Activated naive CD8-positive, alpha-beta T cell treated with anti-CD3 and anti-CD28 coated beads, Interleukin-2, amount 50 U/mL, for 16 hours (primary cell): ENCODE results near the gene TATDN2.
"Not testable (repeated sequence)": the region's sequence is repeated elsewhere in the genome, so short reads cannot be mapped to it uniquely, and the experiment has no call there.

Source experiments
- DNase-seq: peaks from one replicate; pipeline ENCODE4 v3.0.0-alpha.2; 2020; ENCODE audit warnings: low read depth, low spot score

TATDN2 gene

DNA sequence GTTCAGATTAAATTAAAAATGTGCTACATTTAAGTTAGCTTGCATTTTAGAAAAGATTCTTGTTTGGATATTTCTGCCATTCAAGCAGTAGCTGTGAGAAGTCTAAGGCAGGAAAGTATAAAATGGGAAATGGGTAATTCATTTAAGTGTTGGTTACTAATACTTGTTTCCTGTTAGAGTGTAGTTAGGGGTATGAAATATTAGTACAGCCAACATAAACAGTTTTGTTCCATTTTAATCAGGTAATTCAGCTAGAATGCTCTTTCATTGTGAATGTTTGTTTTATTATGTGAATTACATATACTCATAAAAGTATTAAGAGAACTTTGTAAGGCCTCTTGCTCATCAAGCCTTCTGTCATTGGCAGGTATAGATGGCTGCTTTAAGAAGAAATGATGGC is 19.9 kb downstream of the TATDN2 start:
- DNase-seq: no peak

DNA sequence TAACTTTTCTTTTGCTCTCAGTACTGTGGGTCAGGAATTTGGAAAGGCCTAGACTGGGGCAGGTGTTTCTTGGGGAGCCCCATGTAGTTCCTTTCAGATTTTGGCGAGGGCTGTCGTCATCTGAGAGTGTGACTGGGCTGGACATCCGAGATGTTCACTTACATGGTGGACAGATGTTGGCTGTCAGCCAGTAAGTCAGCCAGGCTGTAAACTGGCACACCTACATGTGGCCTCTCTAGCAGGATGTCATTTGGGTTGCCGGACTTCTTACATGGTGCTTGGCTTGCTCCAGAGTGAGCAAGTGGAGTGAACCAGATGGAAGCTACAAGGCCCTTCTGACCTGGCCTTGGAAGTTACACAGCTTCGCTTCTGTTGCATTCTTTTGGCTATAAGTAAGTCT is 20.7 kb downstream of the TATDN2 start:
- no peak for DNase-seq

GRCh38 chr3:10269443-10269842 is 21.2 kb downstream of the TATDN2 start:
- DNase-seq: no peak

DNA sequence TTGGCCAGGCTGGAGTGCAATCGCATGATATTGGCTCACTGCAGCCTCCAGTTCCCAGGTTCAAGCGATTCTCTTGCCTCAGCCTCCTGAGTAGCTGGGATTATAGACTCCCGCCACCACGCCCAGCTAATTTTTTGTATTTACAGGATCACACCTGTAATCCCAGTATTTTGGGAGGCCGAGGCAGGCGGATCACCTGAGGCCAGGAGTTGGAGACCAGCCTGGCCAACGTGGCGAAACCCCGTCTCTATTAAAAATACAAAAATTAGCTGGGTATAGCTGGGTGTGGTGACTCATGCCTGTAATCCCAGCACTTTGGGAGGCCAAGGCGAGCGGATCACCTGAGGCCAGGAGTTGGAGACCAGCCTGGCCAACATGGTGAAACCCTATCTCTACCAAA is 24.2 kb downstream of the TATDN2 start:
- not testable (repeated sequence) for DNase-seq

DNA sequence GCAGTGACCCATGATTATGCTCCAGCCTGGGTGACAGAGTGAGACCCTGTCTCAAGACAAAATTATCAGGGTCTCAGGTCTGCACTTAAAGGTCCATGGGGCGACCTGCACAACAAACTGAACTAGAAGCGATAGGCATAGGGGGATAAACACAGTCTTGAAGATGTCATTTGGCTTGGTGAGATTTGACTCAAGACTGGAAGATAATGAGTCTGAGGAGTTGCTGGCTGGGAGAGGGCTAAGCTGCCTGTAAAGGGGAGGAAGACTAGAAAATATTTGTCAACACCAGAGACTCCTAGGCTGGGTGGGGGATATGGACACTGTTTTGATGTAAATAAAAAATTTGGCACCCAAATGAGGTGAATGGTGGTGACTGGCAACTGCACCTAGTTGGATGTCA is 24.7 kb downstream of the TATDN2 start:
- no peak for DNase-seq

GRCh38 chr3:10273702-10274305 is 25.5 kb downstream of the TATDN2 start:
- no peak for DNase-seq

- no peak for DNase-seq
Measured at GRCh38 chr3:10274601-10275000, 26.3 kb downstream of the TATDN2 start.

DNA sequence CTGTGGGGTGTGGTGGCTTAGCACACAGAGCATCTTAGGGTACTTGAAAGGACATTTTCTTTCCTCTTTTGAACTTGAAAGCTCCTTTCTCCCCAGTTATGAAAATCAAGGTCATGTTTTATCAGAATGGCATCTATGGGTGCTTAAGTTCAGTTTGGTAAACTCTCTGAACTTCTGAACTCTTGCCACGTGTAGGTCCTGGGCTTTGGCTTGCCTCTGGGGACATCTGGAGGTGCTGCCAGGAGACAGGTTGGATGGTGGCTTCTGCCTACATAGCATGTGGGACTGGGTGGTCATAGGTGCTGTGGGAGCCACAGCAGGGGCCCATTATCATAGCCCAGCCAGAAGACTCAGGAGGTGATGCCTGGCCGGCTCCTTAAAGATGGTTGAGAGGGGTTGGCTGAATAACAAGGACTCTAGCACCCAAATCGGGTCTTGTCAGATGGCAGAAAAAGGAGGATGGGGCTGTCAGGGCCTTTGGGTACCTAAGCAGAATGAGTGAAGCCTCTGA is 28.9 kb downstream of the TATDN2 start:
- DNase-seq: no peak

DNA sequence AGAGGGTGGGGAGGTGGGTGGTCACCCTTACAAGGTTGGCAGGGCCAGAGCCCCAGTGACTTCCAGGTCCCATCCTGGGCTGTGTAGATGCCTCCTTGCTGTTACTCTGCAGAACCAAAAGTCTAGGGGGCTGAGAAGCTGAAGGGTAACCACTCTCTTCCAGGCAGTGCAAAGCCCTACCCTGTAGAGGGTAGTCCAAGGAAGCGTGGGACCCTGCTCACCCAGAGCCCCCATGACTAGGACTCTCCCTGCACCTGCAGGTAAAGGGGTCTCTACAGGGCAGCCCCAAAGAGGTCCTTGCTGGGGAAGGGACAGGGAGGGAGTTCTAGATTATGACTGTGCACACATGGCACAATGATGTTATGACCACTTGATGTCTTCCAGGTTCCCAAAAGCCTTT is 30.2 kb downstream of the TATDN2 start:
- DNase-seq: no peak

DNA sequence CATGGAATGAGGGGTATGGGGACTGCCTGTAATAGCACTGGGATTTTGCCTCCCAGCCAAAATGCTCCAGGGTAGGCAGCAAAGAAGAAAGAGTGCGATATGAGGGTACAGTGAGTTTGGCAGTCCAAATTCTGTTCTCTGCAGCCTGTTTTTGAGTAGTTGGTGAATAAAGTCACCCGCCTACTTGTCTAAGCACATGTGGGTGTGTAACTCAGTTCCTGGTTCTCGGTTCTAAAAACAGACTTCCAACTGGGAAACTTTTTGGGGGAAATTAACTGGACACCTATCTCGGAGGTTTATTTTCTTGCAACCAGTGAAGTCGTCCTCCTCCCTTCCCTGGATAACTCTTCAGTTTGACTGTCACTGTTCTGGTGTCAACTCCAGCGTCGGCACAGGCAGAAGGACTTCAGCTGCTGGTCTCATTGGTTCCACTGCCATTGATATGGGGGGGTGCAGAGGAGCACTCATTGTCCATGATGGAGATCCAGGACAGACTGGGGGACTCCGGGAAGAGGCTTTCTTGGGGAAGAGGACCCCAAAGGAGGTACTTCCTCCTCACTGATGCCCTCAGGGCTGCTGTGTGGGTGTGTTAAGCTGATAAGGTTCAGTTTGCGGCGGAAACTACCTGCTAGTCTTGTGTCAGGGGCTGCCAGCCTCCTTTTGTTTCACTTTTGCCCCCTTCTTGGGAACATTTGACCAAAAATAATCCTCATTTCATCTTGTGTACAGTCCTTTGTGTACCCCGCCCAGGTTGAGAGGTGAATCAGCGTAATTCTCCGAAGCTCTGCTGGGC is 31.3 kb downstream of the TATDN2 start:
- DNase-seq: no peak

GRCh38 chr3:10280177-10280529 is 31.9 kb downstream of the TATDN2 start:
- no peak for DNase-seq

DNA sequence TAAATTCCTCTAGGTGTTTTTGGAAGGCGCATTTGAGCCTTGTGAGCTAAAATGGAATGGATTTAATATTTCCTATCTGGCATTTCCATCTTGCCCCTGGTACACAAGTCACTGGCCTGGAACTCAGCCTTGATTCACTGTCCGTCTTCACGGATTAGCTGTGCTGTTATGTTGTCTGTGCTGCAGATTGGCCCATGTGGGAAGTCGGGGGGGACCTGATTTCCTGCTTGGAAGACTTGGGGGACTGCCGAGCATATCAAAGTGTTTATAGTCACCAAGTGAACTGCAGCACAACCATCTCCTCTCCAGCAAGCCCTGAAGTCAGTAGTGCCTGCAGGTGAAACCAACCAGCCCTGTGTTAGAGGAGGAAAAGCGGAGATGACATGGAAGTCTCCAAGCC is 32.3 kb downstream of the TATDN2 start:
- no peak for DNase-seq

DNA sequence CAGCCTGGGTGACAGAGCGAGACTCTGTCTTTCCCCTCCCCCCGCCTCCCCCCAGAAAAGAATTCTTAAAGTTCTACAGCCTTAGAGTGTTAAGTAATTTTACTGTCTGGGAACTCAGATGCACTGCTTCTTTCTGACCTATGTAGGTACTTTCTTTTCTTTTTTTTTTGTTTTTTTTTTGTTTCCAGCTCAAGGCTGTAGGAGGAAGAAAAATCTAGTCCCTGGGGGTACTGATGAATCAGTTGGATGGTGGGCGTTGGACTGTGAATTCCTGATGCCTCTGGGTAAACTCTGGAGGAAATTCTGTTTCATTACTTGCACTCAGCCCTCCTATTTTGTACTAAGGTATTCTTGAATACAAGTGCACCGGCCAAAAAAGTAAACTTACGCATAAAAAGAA is 33.7 kb downstream of the TATDN2 start:
- no peak for DNase-seq

- no peak for DNase-seq
Measured at GRCh38 chr3:10283638-10284037, 35.4 kb downstream of the TATDN2 start.

GRCh38 chr3:10284496-10284895 is 36.2 kb downstream of the TATDN2 start:
- DNase-seq: no peak

DNA sequence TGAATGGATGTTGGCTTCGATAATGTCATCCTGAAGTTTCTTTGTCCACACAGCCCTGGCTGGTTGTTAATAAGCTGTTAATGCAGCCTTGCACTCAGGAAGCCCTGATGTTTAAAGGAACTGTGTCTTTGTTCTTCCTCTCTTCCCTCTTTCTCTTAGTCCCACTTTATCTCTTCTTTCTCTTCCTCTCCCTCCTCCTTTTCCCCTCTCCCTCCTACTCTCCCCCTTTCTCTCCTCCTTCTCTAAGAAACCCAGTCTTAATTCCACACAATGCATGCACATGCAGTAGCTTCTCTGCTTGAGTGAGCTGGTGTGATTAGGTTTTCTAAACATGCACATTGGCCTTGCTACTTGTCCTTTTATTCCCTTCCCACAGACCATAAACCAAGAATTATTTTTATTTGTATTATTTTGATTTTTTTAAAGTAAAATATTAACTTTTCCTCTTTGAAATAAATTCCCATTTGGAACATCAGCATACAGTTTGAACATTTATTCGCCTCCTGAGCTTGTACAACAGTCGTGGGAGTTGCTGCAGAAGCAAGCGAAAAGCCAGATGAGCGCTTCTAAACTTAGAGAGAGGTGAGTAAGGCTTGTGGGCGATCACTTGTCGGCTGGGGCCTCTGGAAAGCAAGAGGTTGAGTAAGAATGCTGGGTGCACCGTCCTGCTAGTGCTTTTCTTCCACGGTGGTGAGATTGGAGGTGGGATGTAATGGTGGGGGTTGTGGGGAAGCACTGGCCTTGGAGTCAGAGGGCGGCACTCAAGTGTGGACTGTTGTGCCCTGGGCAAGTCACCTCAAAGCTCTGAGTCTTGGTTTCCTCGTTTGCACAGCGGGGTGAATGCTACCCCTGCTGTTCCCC is 37.2 kb downstream of the TATDN2 start:
- DNase-seq: no peak

DNA sequence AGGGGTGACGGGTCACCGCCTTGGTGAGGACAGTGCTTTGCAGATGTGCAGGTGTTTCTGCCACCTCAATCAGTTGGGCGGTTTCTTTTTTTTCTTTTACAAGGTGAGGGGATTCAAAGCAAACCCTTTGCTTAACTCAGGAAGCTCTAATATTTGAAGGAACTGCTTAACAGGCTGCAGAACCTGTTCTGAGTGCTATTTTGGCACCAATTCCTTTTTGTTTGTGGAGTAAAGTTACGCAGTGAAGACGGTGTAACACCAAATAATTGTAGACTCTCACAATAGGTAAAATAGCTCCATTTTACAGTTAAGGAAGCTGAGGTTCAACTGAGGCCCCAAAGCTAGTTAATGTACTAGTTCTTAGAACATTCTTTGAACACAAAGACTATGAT is 37.9 kb downstream of the TATDN2 start:
- no peak for DNase-seq

- no peak for DNase-seq
Measured at GRCh38 chr3:10286596-10287295, 38.5 kb downstream of the TATDN2 start.

- no peak for DNase-seq
Measured at GRCh38 chr3:10287936-10288574, 39.8 kb downstream of the TATDN2 start.

DNA sequence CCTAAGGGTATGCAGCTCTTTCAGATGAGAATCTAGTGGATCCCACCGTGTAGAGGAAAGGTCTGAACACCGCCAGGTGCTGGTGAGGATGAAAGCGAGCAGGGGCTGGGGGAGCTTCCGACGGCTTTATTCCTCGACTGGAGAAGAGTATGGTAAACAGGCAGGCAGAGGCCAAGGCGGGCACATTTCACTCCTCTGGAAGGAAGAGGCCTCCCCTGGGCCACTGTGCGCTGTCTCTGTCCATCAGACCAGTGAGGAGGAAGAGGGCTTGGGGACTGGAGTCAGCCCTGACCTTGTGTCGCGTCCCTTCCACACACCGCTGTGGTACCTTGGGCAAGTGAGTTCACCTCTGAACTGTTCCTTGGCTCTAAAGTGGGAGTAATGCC is 40.3 kb downstream of the TATDN2 start:
- DNase-seq: no peak

- DNase-seq: no peak
Measured at GRCh38 chr3:10289077-10289476, 40.8 kb downstream of the TATDN2 start.
